8988T (cell line): ENCODE results near the gene COQ9.
A peak's percentile ranks its signal among the peaks of the same experiment; 100 is the strongest.
"Not testable (repeated sequence)": the region's sequence is repeated elsewhere in the genome, so short reads cannot be mapped to it uniquely, and the experiment has no call there.

ENCODE experiments used
- DNase-seq: peaks from one replicate; pipeline ENCODE4 v3.0.0; 2011

COQ9 gene

GRCh38 chr16:57486858-57487834 is 39.9 kb downstream of the COQ9 start:
- DNase-seq, result peak; percentile 52

- DNase-seq, result no peak
Observed at GRCh38 chr16:57489229-57489628, 42.0 kb downstream of the COQ9 start.

- DNase-seq, result no peak
Observed at GRCh38 chr16:57493767-57494166, 46.5 kb downstream of the COQ9 start.

GRCh38 chr16:57497121-57497520 is 49.8 kb downstream of the COQ9 start:
- no peak for DNase-seq

- no peak for DNase-seq
Observed at GRCh38 chr16:57498031-57498430, 50.8 kb downstream of the COQ9 start.

GRCh38 chr16:57499941-57500340 is 52.7 kb downstream of the COQ9 start:
- DNase-seq, result not testable (repeated sequence)

- DNase-seq, result no peak
Observed at GRCh38 chr16:57500578-57501111, 53.4 kb downstream of the COQ9 start.

GRCh38 chr16:57501492-57501891 is 54.2 kb downstream of the COQ9 start:
- no peak for DNase-seq

GRCh38 chr16:57502048-57502775 is 54.9 kb downstream of the COQ9 start:
- DNase-seq, result no peak

GRCh38 chr16:57503366-57503765 is 56.1 kb downstream of the COQ9 start:
- no peak for DNase-seq

GRCh38 chr16:57504001-57504400 is 56.7 kb downstream of the COQ9 start:
- no peak for DNase-seq

GRCh38 chr16:57504491-57504890 is 57.2 kb downstream of the COQ9 start:
- DNase-seq, result no peak

GRCh38 chr16:57505169-57505568 is 57.9 kb downstream of the COQ9 start:
- DNase-seq, result no peak

GRCh38 chr16:57507136-57508034 is 60.1 kb downstream of the COQ9 start:
- no peak for DNase-seq

- no peak for DNase-seq
Observed at GRCh38 chr16:57508035-57508425, 60.8 kb downstream of the COQ9 start.

- DNase-seq, result no peak
Observed at GRCh38 chr16:57509231-57509923, 62.1 kb downstream of the COQ9 start.

- DNase-seq, result no peak
Observed at GRCh38 chr16:57510016-57510871, 63.0 kb downstream of the COQ9 start.
